Spleen (tissue), 7 donors: ENCODE data around the gene PRPF31.

Experiments used
- POLR2A ChIP-seq, 3 donors: fragments of 450-650 bp; IDR thresholded peaks; one replicate each; pipeline ENCODE4 v1.5.1; 2017; ENCODE audit warnings: antibody characterized with exemption in 3 of 3, mild to moderate bottlenecking in 1 of 3
- POLR2AphosphoS5 ChIP-seq, 3 donors: sonication (generic); formaldehyde crosslinking; IDR thresholded peaks; one replicate each; pipeline ENCODE4 v1.5.1; 2017; ENCODE audit warnings: antibody characterized with exemption in 3 of 3
- TF ChIP-seq, protein P1 (sequence below), 11 experiments: fragments of 200-600 bp in 7 of 11; fragments of 450-650 bp in 4 of 11; sonication (generic) in 4 of 11; IDR thresholded peaks in 8 of 11; conservative IDR thresholded peaks in 3 of 11; 1 replicate in 7 of 11; 2 replicates in 4 of 11; pipeline versions ENCODE4 v1.4.0 to v1.8.0; 2016 to 2021; ENCODE audit warnings: antibody characterized with exemption in 11 of 11, inconsistent platforms in 4 of 11, mild to moderate bottlenecking in 1 of 11
- donor health status: DM: no; HTN: no; CAD: no; lungs with moderate emphysema.
- donor health status: DM: no; HTN: no; CAD: no.
- donor health status: DM: no; HTN: no; CAD: no.

DNA sequence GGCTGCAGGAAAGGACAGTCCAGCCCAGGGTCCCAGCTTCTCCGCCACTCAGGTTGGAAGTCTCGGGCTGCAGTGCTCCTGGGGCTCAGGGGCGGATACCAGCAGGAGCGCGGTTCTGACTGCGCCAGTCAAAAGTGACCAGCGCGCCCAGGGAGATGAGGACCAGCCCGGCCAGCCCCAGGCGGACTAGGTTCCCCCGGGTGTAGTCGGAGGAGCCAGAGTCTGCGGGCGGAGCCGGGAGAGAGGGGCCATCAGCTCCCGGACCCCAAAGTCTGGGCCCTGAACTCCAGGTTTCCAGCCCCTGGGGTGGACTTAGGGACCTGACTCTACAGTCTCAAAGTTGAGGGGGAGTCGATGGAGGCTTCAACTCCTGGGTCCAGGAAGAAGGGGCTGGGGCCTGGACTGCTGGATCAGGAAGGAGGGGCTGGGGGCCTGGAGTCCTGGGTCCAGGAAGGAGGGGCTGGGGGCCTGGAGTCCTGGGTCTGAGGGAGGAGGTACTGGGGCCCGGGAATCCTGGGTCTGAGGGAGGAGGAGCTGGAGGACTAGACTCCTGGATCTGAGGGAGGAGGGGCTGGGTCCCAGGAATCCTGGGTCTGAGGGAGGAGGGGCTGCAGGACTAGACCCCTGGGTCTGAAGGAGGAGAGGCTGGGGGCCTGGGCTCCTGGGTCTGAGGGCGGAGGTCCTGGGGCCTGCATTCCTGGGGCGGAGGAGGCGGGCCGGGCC is 20.3 kb upstream of the PRPF31 start:
- TF ChIP-seq, protein P1, sequence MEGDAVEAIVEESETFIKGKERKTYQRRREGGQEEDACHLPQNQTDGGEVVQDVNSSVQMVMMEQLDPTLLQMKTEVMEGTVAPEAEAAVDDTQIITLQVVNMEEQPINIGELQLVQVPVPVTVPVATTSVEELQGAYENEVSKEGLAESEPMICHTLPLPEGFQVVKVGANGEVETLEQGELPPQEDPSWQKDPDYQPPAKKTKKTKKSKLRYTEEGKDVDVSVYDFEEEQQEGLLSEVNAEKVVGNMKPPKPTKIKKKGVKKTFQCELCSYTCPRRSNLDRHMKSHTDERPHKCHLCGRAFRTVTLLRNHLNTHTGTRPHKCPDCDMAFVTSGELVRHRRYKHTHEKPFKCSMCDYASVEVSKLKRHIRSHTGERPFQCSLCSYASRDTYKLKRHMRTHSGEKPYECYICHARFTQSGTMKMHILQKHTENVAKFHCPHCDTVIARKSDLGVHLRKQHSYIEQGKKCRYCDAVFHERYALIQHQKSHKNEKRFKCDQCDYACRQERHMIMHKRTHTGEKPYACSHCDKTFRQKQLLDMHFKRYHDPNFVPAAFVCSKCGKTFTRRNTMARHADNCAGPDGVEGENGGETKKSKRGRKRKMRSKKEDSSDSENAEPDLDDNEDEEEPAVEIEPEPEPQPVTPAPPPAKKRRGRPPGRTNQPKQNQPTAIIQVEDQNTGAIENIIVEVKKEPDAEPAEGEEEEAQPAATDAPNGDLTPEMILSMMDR (IDR thresholded peaks at IDR 0.05 in 8 of 11, conservative IDR thresholded peaks at IDR 0.05 in 3 of 11) = no peak
- TF ChIP-seq POLR2AphosphoS5 (IDR thresholded peaks at IDR 0.05) = no peak
- no peak for TF ChIP-seq POLR2A (IDR thresholded peaks at IDR 0.05)
